Activated naive CD8-positive, alpha-beta T cell treated with anti-CD3 and anti-CD28 coated beads, Interleukin-2, amount 50 U/mL, for 16 hours (primary cell): Measurements from ENCODE around the gene TUBGCP2.
"Not testable (repeated sequence)": the region's sequence is repeated elsewhere in the genome, so short reads cannot be mapped to it uniquely, and the experiment has no call there.

Experiments used
- DNase-seq: peaks from one replicate; pipeline ENCODE4 v3.0.0-alpha.2; 2020; ENCODE audit warnings: low read depth, low spot score

The TUBGCP2 gene

GRCh38 chr10:133324857-133325260 is 16.2 kb upstream of the TUBGCP2 start:
- no peak for DNase-seq

- DNase-seq: no peak
These were observed 15.6 kb upstream of the TUBGCP2 start for GRCh38 chr10:133324198-133324792.

GRCh38 chr10:133322064-133322709 is 13.5 kb upstream of the TUBGCP2 start:
- not testable (repeated sequence) for DNase-seq

GRCh38 chr10:133320852-133321422 is 12.3 kb upstream of the TUBGCP2 start:
- not testable (repeated sequence) for DNase-seq

- DNase-seq: no peak
These were observed 9.9 kb upstream of the TUBGCP2 start for GRCh38 chr10:133318494-133319127.

DNA sequence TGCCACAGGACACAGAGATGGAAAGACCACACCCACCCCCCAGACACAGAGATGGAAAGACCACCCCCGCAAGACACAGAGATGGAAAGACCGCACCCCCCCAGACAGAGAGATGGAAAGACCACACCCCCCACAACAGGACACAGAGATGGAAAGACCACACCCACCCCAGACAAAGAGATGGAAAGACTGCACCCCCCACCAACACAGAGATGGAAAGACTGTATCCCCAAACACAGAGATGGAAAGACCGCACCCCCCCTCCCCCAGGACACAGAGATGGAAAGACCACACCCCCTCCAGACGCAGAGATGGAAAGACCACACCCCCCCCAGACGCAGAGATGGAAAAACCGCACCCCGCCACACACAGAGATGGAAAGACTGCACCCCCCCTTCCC is 8.1 kb upstream of the TUBGCP2 start:
- no peak for DNase-seq

GRCh38 chr10:133316266-133316665 is 7.6 kb upstream of the TUBGCP2 start:
- DNase-seq: no peak

GRCh38 chr10:133315847-133316246 is 7.2 kb upstream of the TUBGCP2 start:
- DNase-seq: no peak

DNA sequence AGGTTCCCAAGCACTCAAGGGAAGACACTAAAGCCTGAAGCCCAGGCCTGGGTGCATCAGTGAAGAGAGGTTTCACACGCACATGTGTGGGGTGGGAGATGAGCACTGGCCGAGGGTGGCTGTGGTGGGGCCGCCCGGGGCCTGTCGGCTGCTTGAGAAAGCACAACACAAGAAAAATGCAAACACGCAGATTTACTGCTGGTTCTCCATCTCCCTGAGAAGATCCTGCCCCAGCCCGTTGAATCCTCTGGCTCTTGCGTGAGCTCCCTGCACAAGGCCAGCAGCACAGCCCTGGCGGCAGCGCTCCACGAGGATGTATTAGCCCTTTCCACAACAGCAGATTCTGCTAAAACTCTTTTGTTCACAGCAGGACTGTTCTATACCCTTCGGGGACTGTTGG is 6.2 kb upstream of the TUBGCP2 start:
- DNase-seq: no peak

DNA sequence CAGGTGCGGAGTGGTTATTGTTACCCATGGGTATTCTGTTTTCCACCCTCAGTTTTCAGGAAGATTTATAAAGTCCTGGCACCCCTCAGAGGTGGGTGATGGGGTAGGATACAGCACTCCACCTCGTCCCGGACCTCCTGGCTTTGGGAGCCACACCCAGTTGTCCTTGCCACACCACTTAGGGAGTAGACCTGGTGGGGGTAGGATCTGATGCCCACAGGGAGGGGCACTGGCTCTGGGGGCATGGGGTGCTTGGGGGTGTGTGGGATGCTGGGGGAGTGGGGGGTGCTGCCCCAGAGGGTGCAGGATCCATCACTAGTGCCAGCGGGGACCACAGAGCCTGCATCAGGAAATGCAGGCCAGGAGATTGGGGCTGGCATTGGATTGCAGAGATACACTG is 4.5 kb upstream of the TUBGCP2 start:
- DNase-seq: no peak

- DNase-seq: no peak
These were observed 4.1 kb upstream of the TUBGCP2 start for GRCh38 chr10:133312769-133313145.

- no peak for DNase-seq
These were observed 3.5 kb upstream of the TUBGCP2 start for GRCh38 chr10:133312016-133312768.

- DNase-seq: no peak
These were observed 2.9 kb upstream of the TUBGCP2 start for GRCh38 chr10:133311570-133311969.

DNA sequence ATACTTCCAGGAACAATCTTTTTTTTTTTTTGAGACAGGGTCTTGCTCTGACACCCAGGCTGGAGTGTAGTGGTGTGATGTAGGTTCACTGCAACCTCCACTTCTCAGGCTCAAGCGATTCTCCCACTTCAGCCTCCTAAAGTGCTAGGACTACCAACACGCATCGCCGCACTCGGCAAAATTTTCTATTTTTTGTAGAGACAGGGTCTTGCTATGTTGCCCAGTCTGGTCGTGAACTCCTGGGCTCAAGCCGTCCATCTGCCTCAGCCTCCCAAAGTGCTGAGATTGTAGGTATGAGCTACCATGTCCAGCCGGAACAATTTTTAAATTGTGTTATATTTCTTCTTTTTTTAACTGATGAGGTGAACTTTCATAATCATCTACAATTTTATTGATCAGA is 2.1 kb upstream of the TUBGCP2 start:
- no peak for DNase-seq

DNA sequence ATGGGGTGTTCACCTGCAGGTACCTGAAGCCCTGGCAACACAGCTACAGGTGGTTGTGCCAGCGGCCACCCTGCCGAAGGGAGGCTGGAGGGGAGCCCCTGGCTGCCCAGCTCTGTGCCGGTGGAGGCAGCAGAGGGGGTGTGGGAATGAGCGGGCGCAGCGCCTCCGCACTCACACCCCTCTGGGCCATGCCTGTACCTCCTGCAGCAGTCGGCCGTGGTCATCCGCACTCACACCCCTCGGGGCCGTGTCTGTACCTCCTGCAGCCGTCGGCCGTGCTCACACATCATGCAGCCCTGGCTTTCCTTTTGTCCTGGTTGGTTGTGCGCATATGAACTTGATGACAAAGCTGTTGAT is 1.7 kb upstream of the TUBGCP2 start:
- no peak for DNase-seq

- DNase-seq: no peak
These were observed 1.2 kb upstream of the TUBGCP2 start for GRCh38 chr10:133309720-133310398.

GRCh38 chr10:133309100-133309719 is 538 bp upstream of the TUBGCP2 start:
- DNase-seq: peak; percentile 83

- peak; percentile 66 for DNase-seq
These were observed 774 bp downstream of the TUBGCP2 start for GRCh38 chr10:133307776-133308420.

DNA sequence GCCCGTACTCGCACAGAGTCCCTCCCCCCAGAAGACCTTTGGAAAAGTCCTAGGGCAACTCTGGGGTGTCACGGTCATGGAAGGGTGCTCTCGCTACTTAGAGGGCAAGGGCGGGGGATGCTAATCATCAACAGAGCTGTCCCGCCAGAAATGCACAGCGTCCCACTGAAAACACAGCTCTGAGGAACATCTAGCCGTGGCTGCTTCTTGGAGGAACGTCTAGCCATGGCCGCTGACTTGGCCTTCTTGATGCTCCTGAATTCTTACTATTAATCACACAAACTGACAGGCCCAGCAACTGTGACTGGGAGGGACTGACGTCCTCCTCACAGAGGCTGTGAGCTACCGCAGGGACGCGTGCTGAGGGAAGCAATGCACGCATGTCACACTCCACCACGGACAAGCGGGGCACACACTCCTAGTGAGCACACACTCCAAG is 1.7 kb downstream of the TUBGCP2 start:
- no peak for DNase-seq

GRCh38 chr10:133306097-133306476 is 2.6 kb downstream of the TUBGCP2 start:
- DNase-seq: no peak

DNA sequence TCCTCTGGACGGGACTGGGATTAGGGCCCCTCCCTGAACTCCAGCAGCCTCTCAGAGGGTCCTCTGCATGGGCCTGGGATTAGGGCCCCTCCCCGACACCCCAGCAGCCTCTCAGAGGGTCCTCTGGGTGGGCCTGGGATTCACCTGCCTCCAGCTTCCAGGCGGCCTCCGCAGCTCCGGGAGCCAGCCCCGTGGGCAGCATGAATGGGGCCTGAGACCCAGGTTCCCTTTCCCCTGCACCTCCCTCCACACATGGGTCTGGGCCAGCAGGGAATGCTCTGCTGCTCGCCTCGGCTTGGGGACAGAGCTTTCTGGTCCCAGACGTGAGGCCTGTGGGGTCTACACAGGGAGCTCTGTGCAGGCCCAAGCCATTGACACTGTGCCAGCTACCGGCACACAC is 5.5 kb downstream of the TUBGCP2 start:
- DNase-seq: no peak
